SK-MEL-5 (cell line): Measurements from ENCODE around the gene ZSCAN5A. TPM values are rescaled to one million over a fixed set of nuclear protein-coding genes. Genes with fewer than 3 reads are reported as not detected.
A peak's percentile ranks its signal among the peaks of the same experiment; 100 is the strongest.
"Not testable (repeated sequence)": the region's sequence is repeated elsewhere in the genome, so short reads cannot be mapped to it uniquely, and the experiment has no call there.

Source experiments
- DNase-seq: peaks from one replicate; pipeline ENCODE4 v3.0.0-alpha.2; 2016; ENCODE audit warnings: low read depth, low spot score
- in situ Hi-C: cut with HindIII; loops from 2 replicates; pipeline ENCODE4 v1.10.0; 2016; ENCODE audit warnings: low sequenced_read_pairs, high pct_unique_total_duplicates, low pct_unique_long_range_greater_than_20kb
- polyA plus RNA-seq, 2 experiments: library from polyadenylated mRNA; depleted of rRNA; stranded (reverse); fragments of >200 nt; gene quantifications; 2 replicates each; pipeline ENCODE4 v1.2.3, GENCODE V29; 2015
- total RNA-seq: library from RNA; depleted of rRNA; stranded (reverse); fragments of >200 nt; shearing (Covaris generic); gene quantifications from 2 replicates; pipeline ENCODE4 v1.2.3, GENCODE V29; 2014; rRNA removed

The ZSCAN5A gene
- total RNA-seq = 5.4 TPM in 2 replicates
- 2.9 and 6.0 TPM in 2 replicates for polyA plus RNA-seq (2015; cell fraction: cytosol; rRNA removed)
- polyA plus RNA-seq (2015; cell fraction: nucleus; rRNA removed) = 5.8 and 6.8 TPM in 2 replicates

GRCh38 chr19:56314381-56315076, at the start of gene ZSCAN5A:
TSS of gene ZSCAN5A (minus strand) at chr19:56314839. CDS start at chr19:56225046, 89,793 bp downstream.
- DNase-seq = peak; percentile 93
- in situ Hi-C loops = no loop called here

GRCh38 chr19:56360841-56361240, 46.2 kb upstream of the ZSCAN5A start:
- in situ Hi-C loops = no loop called here

GRCh38 chr19:56356944-56357343, 42.3 kb upstream of the ZSCAN5A start:
- DNase-seq = no peak
- in situ Hi-C loops = no loop called here

More at GRCh38 chr19:56360841-56361240, 46.2 kb upstream of the ZSCAN5A start:
- no peak for DNase-seq

- in situ Hi-C loops = no loop called here
- no peak for DNase-seq
Observed at GRCh38 chr19:56355517-56355916, 40.9 kb upstream of the ZSCAN5A start.

- in situ Hi-C loops = no loop called here
- no peak for DNase-seq
Observed at GRCh38 chr19:56351208-56351607, 36.6 kb upstream of the ZSCAN5A start.

GRCh38 chr19:56350416-56351045, 35.9 kb upstream of the ZSCAN5A start:
- in situ Hi-C loops = no loop called here
- DNase-seq = peak; percentile 69

- DNase-seq = peak; percentile 48
- in situ Hi-C loops = no loop called here
Observed at GRCh38 chr19:56348289-56348877, 33.7 kb upstream of the ZSCAN5A start.

GRCh38 chr19:56347163-56347778, 32.6 kb upstream of the ZSCAN5A start:
- in situ Hi-C loops = no loop called here

GRCh38 chr19:56341948-56342347, 27.3 kb upstream of the ZSCAN5A start:
- DNase-seq = no peak
- in situ Hi-C loops = no loop called here

More at GRCh38 chr19:56347163-56347778, 32.6 kb upstream of the ZSCAN5A start:
- no peak for DNase-seq

- DNase-seq, in situ Hi-C loops: not testable (repeated sequence)
Observed at GRCh38 chr19:56339031-56339430, 24.4 kb upstream of the ZSCAN5A start.

- in situ Hi-C loops, DNase-seq: not testable (repeated sequence)
Observed at GRCh38 chr19:56337077-56337476, 22.4 kb upstream of the ZSCAN5A start.

GRCh38 chr19:56335371-56335770, 20.7 kb upstream of the ZSCAN5A start:
- DNase-seq, in situ Hi-C loops: not testable (repeated sequence)

GRCh38 chr19:56333506-56333905, 18.9 kb upstream of the ZSCAN5A start:
- DNase-seq = peak; percentile 79
- in situ Hi-C loops = no loop called here

- in situ Hi-C loops = no loop called here
- no peak for DNase-seq
Observed at GRCh38 chr19:56332695-56333094, 18.1 kb upstream of the ZSCAN5A start.

GRCh38 chr19:56324436-56324835, 9.8 kb upstream of the ZSCAN5A start:
- DNase-seq = no peak
- in situ Hi-C loops = no loop called here

GRCh38 chr19:56321989-56322440, 7.4 kb upstream of the ZSCAN5A start:
- DNase-seq = no peak
- in situ Hi-C loops = no loop called here

GRCh38 chr19:56321254-56321988, 6.8 kb upstream of the ZSCAN5A start:
- no peak for DNase-seq
- in situ Hi-C loops = no loop called here
